GM18508 (cell line): ENCODE measurements around the gene ASCL1.

Experiments used
- ATAC-seq: cut with Tn5 transposase; IDR thresholded peaks from one replicate; pipeline ENCODE4 v1.9.1; 2021; ENCODE audit warnings: moderate number of reproducible peaks; ENCODE audit not compliant: insufficient read depth, unreplicated experiment

The ASCL1 gene

GRCh38 chr12:102950950-102951619 is 6.4 kb upstream of the ASCL1 start:
- no peak for ATAC-seq

GRCh38 chr12:102951841-102952240 is 5.6 kb upstream of the ASCL1 start:
- no peak for ATAC-seq

- no peak for ATAC-seq
Observed at GRCh38 chr12:102953221-102953620, 4.3 kb upstream of the ASCL1 start.

- ATAC-seq = no peak
Observed at GRCh38 chr12:102954134-102954533, 3.3 kb upstream of the ASCL1 start.

GRCh38 chr12:102955926-102956737 is 1.3 kb upstream of the ASCL1 start:
- ATAC-seq = no peak

GRCh38 chr12:102956738-102957327 is 641 bp upstream of the ASCL1 start:
- no peak for ATAC-seq

GRCh38 chr12:102958073-102958829 is 777 bp downstream of the ASCL1 start:
- no peak for ATAC-seq

GRCh38 chr12:102958830-102959176 is 1.3 kb downstream of the ASCL1 start:
- ATAC-seq = no peak

GRCh38 chr12:102959391-102959790 is 1.9 kb downstream of the ASCL1 start:
- no peak for ATAC-seq

- ATAC-seq = no peak
Observed at GRCh38 chr12:102960766-102961465, 3.4 kb downstream of the ASCL1 start.

GRCh38 chr12:102961466-102961855 is 4.0 kb downstream of the ASCL1 start:
- ATAC-seq = no peak

- ATAC-seq = no peak
Observed at GRCh38 chr12:102962532-102962931, 5.1 kb downstream of the ASCL1 start.

GRCh38 chr12:102962986-102963385 is 5.5 kb downstream of the ASCL1 start:
- ATAC-seq = no peak

GRCh38 chr12:102963796-102964195 is 6.3 kb downstream of the ASCL1 start:
- no peak for ATAC-seq

GRCh38 chr12:102964872-102965271 is 7.4 kb downstream of the ASCL1 start:
- no peak for ATAC-seq

GRCh38 chr12:102965281-102966155 is 8.0 kb downstream of the ASCL1 start:
- no peak for ATAC-seq

- ATAC-seq = no peak
Observed at GRCh38 chr12:102966200-102966863, 8.9 kb downstream of the ASCL1 start.

- no peak for ATAC-seq
Observed at GRCh38 chr12:102970780-102971179, 13.3 kb downstream of the ASCL1 start.

GRCh38 chr12:102971227-102971626 is 13.8 kb downstream of the ASCL1 start:
- ATAC-seq = no peak
